Measurements from ENCODE around the gene QTRT2. TPM values are rescaled to one million over a fixed set of nuclear protein-coding genes. Genes with fewer than 3 reads are reported as not detected.
A peak's percentile ranks its signal among the peaks of the same experiment; 100 is the strongest.

Gene QTRT2
- total RNA-seq, 1 experiment from 2014 or later, result 17.7 TPM

GRCh38 chr3:114078126-114078525, 21.6 kb downstream of the QTRT2 start:
- DNase-seq (ENCODE audit: low read depth), result no peak

DNA sequence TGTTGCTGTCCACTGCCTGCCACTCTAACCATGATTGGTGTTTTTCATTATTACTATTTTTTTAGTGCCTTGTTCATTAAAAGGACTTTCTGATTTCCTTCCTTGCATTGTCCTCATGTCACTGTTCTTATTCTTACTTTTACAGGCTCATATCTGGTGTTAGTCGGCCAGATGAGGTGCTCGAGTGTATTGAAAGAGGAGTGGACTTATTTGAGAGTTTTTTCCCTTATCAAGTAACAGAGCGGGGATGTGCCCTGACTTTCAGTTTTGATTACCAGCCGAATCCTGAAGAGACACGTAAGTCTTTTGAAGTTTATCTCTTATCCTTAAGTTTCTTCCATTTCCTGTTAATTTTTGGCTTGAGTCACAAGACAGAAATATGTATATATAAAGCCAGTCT, 23.2 kb downstream of the QTRT2 start:
- no peak for DNase-seq (ENCODE audit: low read depth)

- DNase-seq (ENCODE audit: low read depth), result no peak
Observed at GRCh38 chr3:114080201-114080600, 23.7 kb downstream of the QTRT2 start.

DNA sequence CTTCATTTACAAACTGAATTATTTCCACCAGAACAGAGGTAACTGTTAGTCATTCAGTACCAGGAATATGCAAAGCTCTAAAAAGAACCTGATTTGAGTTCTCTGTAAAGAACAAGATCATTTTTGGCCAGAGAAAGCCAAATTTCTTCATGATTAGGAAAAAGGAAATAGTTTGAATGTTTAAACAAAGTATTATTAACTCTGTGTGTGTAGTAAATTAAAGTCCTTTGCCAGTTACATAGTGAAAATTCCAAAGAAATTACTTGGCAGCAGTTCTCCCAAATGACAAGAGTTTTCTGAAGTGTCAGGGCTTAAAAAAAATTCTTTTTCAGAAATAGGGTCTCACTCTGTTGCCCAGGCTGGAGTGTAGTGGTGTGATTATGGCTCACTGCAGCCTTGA, 24.5 kb downstream of the QTRT2 start:
- DNase-seq (ENCODE audit: low read depth), result no peak

DNA sequence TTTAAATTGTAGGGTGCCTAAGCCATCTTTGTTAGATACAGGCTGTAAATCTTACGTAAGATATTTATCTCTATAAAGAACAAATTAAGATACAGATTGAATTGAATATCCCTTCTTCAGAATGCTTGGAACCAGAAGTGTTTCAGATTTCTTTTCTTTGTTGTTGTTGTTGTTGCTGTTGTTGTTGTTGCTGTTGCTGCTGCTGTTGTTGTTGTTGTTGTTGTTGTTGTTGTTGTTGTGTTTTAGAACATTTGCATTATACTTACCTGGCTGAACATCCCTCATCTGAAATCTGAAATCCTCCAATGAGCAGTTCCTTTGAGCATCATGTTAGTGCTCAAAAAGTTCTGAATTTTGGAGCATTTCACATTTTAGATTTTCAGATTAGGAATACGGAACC, 26.6 kb downstream of the QTRT2 start:
- no peak for DNase-seq (ENCODE audit: low read depth)

- DNase-seq (ENCODE audit: low read depth), result no peak
Observed at GRCh38 chr3:114086356-114086755, 29.8 kb downstream of the QTRT2 start.

GRCh38 chr3:114089675-114090074, 33.1 kb downstream of the QTRT2 start:
- no peak for DNase-seq (ENCODE audit: low read depth)

DNA sequence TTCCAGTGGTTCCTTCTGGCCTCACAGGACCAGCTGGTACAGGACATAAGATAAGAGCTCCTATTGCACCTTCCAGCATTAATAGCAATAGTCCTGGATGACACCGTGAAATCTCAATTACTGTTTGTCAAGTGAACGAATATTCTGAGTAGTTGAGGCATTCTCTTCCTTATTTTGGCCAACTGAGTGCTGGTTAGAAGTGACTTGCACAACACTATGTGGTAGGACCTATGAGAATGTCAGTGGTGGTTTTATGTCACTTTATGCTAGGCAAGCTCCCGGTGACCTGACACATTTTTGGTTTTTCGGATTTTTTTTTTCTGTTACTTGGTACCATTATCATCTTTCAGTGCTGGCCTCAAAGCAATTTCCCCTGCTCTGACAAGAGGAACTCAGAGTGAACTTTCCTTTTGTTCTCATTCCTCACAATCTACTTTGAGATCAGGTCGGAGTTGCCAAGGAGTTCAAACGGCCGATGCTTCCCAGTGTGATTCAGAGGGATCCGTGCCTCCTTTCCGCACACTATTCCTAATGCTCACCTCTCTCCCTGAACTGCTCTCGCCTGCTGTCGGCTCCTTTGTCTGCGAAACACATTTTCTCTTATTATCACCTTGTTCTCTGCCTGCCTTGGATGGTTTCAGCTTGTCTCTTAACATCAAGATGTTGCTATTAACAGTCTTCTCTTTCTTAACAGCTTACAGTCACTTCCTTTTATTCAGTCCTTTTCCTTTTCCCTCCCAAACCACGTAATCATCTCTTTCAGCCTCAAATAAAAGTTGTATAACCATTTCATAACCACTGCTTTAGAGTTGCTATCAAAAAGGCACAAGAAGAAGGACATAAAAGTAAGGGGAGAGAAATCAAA, 35.8 kb downstream of the QTRT2 start:
- DNase-seq (ENCODE audit: low read depth), result no peak

GRCh38 chr3:114093016-114093380, 36.5 kb downstream of the QTRT2 start:
- no peak for DNase-seq (ENCODE audit: low read depth)

DNA sequence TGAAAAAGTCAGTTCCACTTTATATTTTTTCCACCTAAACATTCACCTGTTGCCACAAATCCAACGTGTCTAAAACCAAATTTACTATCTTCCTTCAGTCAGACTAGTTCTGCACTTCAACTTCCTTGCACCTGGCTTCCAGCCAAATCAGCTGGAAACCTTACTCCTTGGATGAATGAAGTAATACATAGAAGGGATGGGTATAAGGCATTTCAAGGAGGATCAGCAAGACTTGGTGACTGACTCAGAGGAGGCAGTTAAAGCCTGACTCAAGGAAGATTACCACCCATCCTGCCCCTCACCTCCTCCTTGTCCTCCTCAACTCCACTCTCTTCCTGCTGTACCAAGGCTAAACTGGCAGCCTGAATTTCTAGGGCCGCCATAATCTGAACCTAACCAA, 37.1 kb downstream of the QTRT2 start:
- DNase-seq (ENCODE audit: low read depth), result peak; percentile 64

- no peak for DNase-seq (ENCODE audit: low read depth)
Observed at GRCh38 chr3:114095796-114096195, 39.3 kb downstream of the QTRT2 start.

- no peak for DNase-seq (ENCODE audit: low read depth)
Observed at GRCh38 chr3:114101101-114101500, 44.6 kb downstream of the QTRT2 start.

- DNase-seq (ENCODE audit: low read depth), result no peak
Observed at GRCh38 chr3:114103181-114103580, 46.6 kb downstream of the QTRT2 start.

DNA sequence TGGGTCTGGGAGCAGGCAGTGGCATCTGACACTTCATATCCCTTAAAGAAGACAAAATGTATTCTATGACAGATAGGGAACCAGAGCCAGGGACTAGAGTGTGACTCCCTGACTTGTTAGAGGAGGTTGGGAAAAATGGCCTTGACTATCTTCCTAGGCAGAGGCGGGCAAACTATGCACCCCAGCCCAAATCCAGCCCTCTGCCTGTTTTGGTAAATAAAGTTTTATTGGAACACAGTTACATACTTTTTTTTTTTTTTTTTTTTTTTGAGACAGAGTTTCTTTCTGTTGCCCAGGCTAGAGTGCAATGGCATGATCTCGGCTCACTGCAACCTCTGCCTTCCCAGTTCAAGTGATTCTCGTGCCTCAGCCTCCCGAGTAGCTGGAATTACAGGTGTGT, 47.3 kb downstream of the QTRT2 start:
- no peak for DNase-seq (ENCODE audit: low read depth)

- DNase-seq (ENCODE audit: low read depth), result no peak
Observed at GRCh38 chr3:114104414-114104813, 47.9 kb downstream of the QTRT2 start.

DNA sequence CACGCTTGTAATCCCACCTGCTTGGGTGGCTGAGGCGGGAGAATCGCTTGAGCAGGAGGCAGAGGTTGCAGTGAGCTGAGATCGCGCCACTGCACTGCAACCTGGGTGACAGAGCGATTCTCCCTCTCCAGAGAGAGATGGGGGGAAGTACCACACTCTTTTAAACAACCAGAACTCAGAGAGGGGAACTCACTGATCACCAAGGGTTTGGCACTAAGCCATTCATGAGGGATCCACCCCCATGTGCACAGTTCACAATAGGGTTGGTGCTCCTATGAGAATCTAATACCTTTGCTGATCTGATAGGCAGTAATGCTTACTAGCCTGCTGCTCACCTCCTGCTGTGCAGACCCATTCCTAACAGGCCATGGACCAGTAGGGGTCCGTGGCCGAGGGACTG, 51.6 kb downstream of the QTRT2 start:
- no peak for DNase-seq (ENCODE audit: low read depth)

- DNase-seq (ENCODE audit: low read depth), result no peak
Observed at GRCh38 chr3:114110439-114110838, 53.9 kb downstream of the QTRT2 start.

DNA sequence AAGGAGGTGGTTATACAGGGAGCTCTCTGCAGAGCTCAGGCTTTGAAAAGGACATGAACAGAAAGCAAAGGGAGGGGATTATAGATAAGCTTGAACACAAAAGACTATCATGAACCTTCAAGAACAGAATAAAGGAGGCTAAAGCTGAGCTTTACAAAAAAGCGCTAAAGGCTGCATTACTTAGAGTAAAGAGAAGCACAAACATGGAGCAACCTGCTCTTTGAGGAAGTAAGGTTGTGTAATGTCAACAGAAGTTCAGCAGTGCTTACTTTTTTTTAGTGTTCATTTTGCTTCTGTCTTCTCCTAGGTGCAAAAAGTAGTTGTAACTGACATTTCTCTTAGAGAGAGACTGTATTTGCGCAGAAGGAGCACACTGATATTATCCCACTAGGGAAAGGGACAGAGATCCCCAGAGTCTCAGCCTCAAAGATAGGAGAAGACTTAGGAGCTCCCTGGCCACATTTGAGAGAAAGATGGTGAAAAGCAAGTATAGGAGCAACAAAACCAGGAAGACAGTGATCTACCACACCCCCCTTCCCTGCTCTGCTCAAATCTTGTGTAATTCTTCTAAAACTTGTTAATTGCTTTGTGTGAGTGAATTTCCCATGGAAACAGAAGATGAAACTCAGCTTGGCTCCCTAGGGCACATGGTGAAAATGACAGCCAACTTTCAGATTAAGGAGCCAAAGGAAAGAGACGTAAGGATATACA, 54.7 kb downstream of the QTRT2 start:
- no peak for DNase-seq (ENCODE audit: low read depth)

GRCh38 chr3:114112696-114113095, 56.2 kb downstream of the QTRT2 start:
- peak; percentile 50 for DNase-seq (ENCODE audit: low read depth)

- no peak for DNase-seq (ENCODE audit: low read depth)
Observed at GRCh38 chr3:114114719-114115118, 58.2 kb downstream of the QTRT2 start.

DNA sequence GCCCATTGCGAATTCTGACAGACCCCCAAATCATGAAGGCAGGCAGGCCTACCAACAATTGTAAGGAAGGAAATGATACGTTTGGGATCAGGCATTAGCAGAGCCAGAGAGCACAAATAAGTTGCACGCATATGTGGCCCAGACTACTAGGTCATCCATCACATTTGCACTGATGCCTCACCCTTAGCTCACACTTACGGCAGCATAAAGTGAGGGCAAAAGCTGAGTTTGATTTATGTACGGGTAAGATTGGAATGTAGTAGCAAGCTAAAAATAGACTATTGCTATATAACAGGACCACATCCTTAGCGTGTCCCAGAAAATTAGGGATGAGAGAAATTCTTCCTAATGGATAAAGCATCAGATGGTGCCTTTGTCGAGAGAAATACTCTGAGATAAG, 58.6 kb downstream of the QTRT2 start:
- DNase-seq (ENCODE audit: low read depth), result no peak

- no peak for DNase-seq (ENCODE audit: low read depth)
Observed at GRCh38 chr3:114119776-114120175, 63.2 kb downstream of the QTRT2 start.

DNA sequence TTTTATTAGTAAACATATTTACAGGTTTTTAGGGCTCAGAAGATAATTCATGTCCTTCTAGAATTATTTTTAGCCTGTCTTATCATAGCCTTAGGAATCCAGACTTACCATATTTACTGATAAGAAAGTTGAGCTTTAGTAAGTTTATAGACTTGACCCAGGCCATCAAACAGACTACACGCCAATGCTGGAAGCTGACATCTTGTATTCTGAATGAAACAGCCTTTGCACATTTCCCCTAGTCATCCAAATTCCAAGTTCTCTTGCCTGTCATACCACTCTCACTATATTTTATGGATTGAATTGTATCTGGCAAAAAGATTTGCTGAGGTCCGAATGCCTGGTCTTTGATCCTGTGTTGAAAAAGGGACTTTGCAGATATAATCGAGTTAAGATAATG, 63.7 kb downstream of the QTRT2 start:
- no peak for DNase-seq (ENCODE audit: low read depth)
